Measurements from ENCODE around the gene RITA1. TPM values are rescaled to one million over a fixed set of nuclear protein-coding genes. Genes with fewer than 3 reads are reported as not detected.

The RITA1 gene
- polyA plus RNA-seq, 2 of the 4 experiments (the other 2 are of a cell fraction): 18.6 to 20.5 TPM

GRCh38 chr12:113165521-113166450 lies 19.7 kb upstream of the RITA1 start:
- ChIA-PET CTCF (interaction anchor here (0.6 to 3.0 kb wide), 9 partner anchors 9 to 1224 kb away, joined by 3 to 31 read pairs (median 3); no protein-coding TSS in a partner anchor), POLR2A (interaction anchor here (1.1 kb wide), 1 partner anchor 9 kb away, joined by 3 read pairs; no protein-coding TSS in a partner anchor)
- Histone ChIP-seq H3K9me3 (no peaks in the 10 kb centered on the region), H3K4me1 (peaks cover 12% of the 10 kb centered on the region), H3K4me3 (no peak overlapping the region), H3K27ac (no peak overlapping the region), H3K4me2 (no peak overlapping the region)
- TF ChIP-seq EHF (CRISPR knock-in tag; IDR thresholded peaks at IDR 0.05) (no peak), POLR2A (IDR thresholded peaks at IDR 0.05; ENCODE audit: low read length) (no peak), BCL3 (IDR thresholded peaks at IDR 0.05) (no peak), FOSL2 (IDR thresholded peaks at IDR 0.05) (no peak), FOSL2 (CRISPR knock-in tag; IDR thresholded peaks at IDR 0.05) (no peak), RARB (CRISPR knock-in tag; IDR thresholded peaks at IDR 0.05) (no peak), CHD4 (IDR thresholded peaks at IDR 0.05; ENCODE audit: borderline replicate concordance) (no peak), POLR2AphosphoS2 (conservative IDR thresholded peaks at IDR 0.05; ENCODE audit: low read length) (no peak), ZFP36 (IDR thresholded peaks at IDR 0.05; ENCODE audit: borderline replicate concordance, partially characterized antibody) (no peak), RNF2 (IDR thresholded peaks at IDR 0.05; ENCODE audit: borderline replicate concordance, low read depth) (no peak), FOSB (CRISPR knock-in tag; IDR thresholded peaks at IDR 0.05) (no peak), EP300 (IDR thresholded peaks at IDR 0.05) (no peak), FOXS1 (CRISPR knock-in tag; IDR thresholded peaks at IDR 0.05) (no peak), NR3C1 (IDR thresholded peaks at IDR 0.05) (no peak)
- FAIRE-seq (no peak), ATAC-seq (no peak), DNase-seq (ENCODE audit: low read depth in 1 of 2, low spot score in 1 of 2) (no peak)
- WGBS (ENCODE audit: missing lambda C conversion rate): 96% methylated on average over 30 of the region's 32 CpGs

DNA sequence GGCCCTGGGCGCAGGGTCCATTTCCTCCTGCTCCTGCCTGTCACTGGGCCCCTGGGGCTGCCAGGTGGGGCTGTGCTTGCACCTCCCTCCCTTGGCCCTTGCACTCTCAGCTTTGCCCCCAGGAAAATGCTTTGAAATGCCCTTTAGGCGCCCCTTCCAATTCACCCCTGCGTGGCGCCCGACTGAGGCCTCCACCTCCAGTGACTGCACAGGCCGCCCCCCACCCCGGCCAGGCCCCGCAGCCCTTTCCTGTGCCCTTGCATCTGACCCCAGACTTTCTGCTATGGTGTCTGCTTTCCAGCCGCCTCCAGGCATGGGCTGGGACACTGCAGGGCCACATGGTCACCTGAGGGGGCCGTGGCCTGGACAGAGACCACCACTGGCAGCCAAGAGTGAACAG lies 17.7 kb upstream of the RITA1 start:
- ChIA-PET CTCF (interaction anchor here (0.7 to 1.3 kb wide), 5 partner anchors 10 to 119 kb away, joined by 3 to 5 read pairs (median 3); no protein-coding TSS in a partner anchor), POLR2A (no interaction called here)
- no peak for TF ChIP-seq CBX8 (IDR thresholded peaks at IDR 0.05)
- no peak for TF ChIP-seq KDM5A (IDR thresholded peaks at IDR 0.05)
- TF ChIP-seq MAX (IDR thresholded peaks at IDR 0.05): no peak
- no peak for TF ChIP-seq RCOR1 (IDR thresholded peaks at IDR 0.05; ENCODE audit: low read depth, low read length)
- TF ChIP-seq, protein P1, sequence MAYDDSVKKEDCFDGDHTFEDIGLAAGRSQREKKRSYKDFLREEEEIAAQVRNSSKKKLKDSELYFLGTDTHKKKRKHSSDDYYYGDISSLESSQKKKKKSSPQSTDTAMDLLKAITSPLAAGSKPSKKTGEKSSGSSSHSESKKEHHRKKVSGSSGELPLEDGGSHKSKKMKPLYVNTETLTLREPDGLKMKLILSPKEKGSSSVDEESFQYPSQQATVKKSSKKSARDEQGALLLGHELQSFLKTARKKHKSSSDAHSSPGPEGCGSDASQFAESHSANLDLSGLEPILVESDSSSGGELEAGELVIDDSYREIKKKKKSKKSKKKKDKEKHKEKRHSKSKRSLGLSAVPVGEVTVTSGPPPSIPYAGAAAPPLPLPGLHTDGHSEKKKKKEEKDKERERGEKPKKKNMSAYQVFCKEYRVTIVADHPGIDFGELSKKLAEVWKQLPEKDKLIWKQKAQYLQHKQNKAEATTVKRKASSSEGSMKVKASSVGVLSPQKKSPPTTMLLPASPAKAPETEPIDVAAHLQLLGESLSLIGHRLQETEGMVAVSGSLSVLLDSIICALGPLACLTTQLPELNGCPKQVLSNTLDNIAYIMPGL (CRISPR knock-in tag; IDR thresholded peaks at IDR 0.05; ENCODE audit: borderline replicate concordance): no peak
- TF ChIP-seq CBX2 (IDR thresholded peaks at IDR 0.05; ENCODE audit: borderline replicate concordance, low read depth): no peak
- TF ChIP-seq CHD4 (IDR thresholded peaks at IDR 0.05; ENCODE audit: borderline replicate concordance): no peak
- no peak for TF ChIP-seq USF2 (IDR thresholded peaks at IDR 0.05)
- no peak for TF ChIP-seq SMC3 (IDR thresholded peaks at IDR 0.05)
- TF ChIP-seq ZSCAN20 (CRISPR knock-in tag; IDR thresholded peaks at IDR 0.05): no peak
- TF ChIP-seq ZFP36 (IDR thresholded peaks at IDR 0.05; ENCODE audit: borderline replicate concordance, partially characterized antibody): no peak
- no peak for TF ChIP-seq EHF (CRISPR knock-in tag; IDR thresholded peaks at IDR 0.05)
- TF ChIP-seq ELK1 (IDR thresholded peaks at IDR 0.05; ENCODE audit: low read depth, low read length): no peak
- ATAC-seq (no peak), DNase-seq (ENCODE audit: low read depth in 1 of 2, low spot score in 1 of 2) (no peak), FAIRE-seq (no peak)
- no peaks in the 10 kb centered on the region; the same call in 2 of the 3 replicates for H3K4me1 ChIP-seq
- no peak overlapping the region for H3K4me3 ChIP-seq
- WGBS (ENCODE audit: missing lambda C conversion rate): 94% methylated on average over 9 of the region's 10 CpGs
- H3K4me2 ChIP-seq: no peak overlapping the region
- H3K9me3 ChIP-seq: no peaks in the 10 kb centered on the region
- H3K27ac ChIP-seq: no peak overlapping the region
